NCI-H2227 (cell line): ENCODE results near the gene SYTL3.

Experiments
- DNase-seq: peaks from one replicate; lab custom pipeline; 2025; ENCODE audit not compliant: unreplicated experiment; lab: John Stamatoyannopoulos, UW

SYTL3 gene

DNA sequence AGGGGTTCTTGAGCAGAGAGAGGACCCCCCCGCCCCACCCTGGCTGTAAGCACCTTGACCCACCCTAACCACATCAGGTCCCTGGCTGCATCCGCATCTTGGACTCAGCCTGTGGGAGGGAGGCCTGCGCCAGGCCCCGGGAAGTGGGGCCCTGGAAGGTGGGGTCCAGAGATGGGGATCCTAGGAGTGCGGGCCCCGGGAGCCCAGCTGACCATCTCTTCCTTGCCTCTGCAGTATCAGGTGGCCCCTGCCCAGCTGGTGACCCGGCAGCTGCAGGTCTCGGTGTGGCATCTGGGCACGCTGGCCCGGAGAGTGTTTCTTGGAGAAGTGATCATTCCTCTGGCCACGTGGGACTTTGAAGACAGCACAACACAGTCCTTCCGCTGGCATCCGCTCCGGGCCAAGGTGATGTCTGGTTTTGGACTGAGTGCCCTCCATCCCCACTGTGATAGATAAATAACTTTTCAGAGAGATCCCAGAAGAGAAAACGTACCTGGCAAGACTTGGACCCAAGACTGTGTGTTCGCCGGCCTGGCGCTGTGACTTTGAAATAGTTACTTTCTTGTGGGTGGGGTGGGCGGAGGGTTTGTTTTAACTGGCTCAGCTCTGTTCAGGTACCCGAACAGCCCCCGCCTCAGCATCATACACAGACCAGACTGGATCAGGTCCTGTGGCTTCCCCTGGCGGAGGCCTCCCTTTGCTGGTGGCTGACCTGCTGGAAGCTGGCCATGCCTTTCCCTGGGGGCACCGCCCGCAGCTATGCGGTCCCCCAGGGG, 107.3 kb downstream of the SYTL3 start:
- DNase-seq, result no peak

DNA sequence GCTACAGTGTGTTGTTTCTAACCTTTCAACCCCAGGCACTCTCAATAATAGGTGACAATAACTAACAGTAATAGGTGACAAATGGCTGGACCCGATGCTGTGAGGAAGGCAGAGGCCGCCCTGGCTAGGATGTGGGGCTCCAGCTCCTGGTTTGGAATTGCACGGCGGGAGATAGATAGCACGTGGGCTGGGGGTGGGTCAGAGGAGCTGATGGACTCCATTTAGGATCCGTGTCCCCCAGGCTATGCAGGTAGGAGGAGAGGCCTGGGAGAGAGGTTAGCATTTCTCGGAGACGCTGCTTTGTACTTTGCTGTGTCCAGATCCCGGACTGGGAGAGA, 107.9 kb downstream of the SYTL3 start:
- no peak for DNase-seq

- DNase-seq, result peak; percentile 31
Observed at GRCh38 chr6:158758451-158758860, 108.6 kb downstream of the SYTL3 start.

GRCh38 chr6:158758941-158759479, 109.2 kb downstream of the SYTL3 start:
- no peak for DNase-seq

DNA sequence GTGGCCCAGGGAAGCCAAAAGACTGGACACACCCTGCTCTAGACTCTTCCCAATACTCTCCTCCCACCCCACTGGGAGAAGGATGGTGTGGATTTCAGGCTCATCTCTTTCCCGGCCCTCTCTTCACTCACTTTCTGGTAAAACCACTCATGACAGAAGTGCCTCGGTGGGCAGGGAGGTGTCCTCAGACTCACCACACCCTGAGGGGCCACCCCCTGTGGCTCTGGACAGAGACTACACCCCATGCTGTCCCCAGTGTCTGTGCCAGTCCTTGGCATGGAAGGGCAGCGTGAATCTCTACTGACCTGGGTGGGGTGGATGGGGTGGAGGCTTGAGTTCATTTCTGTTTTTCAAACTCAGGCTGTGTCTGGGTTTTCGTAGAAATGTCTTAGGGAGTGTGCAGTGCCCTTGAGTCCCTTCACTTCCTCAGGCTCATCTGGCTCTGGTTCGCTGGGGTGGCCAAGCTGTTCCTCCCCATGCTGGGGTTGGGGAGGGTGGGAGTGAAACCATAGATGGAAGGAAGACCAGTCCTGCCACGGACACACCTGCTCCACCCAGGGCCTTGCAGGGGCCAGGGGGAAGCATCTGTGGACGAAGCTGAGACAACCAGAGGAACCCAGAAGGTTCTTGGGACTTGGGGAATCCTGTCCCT, 110.2 kb downstream of the SYTL3 start:
- no peak for DNase-seq

GRCh38 chr6:158760618-158761250, 110.9 kb downstream of the SYTL3 start:
- DNase-seq, result no peak

DNA sequence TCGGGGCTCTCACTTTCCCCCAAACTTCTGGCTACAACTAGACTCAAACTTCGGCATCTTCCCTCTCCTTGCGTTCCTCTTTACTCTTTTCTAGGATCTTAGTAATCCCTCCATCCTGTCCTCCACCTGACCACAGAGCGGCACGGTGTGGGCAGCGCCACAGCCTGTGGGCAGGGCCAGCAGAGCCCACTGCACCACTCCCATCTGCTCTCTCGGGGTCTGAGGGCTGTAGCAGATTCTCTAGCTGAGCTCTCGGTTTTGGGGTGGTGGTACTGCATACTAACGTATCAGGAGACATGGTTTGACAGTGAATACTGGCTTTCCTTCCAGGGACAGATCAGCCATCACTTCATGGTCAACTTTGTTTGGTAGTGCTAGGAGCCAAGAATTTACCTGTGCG, 111.9 kb downstream of the SYTL3 start:
- no peak for DNase-seq

- no peak for DNase-seq
Observed at GRCh38 chr6:158762787-158763433, 113.1 kb downstream of the SYTL3 start.

- DNase-seq, result no peak
Observed at GRCh38 chr6:158763434-158764182, 113.8 kb downstream of the SYTL3 start.

GRCh38 chr6:158764183-158764849, 114.5 kb downstream of the SYTL3 start:
- no peak for DNase-seq

GRCh38 chr6:158764926-158765325, 115.1 kb downstream of the SYTL3 start:
- no peak for DNase-seq

DNA sequence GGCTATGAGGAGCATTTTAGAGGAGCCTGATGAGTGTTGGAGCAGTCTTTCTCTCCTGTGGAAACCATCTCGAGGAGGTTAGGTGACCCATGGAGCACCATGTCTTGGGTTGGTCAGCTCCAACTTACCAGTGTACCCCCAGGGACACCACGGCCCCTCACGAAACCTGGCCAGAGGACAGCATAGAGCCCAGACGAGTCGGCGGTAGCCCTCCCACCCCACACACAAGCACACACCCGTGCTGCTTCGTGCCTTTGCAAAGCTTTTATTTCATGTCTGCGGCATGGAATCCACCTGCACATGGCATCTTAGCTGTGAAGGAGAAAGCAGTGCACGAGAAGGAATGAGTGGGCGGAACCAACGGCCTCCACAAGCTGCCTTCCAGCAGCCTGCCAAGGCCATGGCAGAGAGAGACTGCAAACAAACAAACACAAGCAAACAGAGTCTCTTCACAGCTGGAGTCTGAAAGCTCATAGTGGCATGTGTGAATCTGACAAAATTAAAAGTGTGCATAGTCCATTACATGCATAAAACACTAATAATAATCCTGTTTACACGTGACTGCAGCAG, 115.7 kb downstream of the SYTL3 start:
- no peak for DNase-seq

GRCh38 chr6:158766621-158767455, 117.0 kb downstream of the SYTL3 start:
- DNase-seq, result no peak

GRCh38 chr6:158767709-158768108, 117.9 kb downstream of the SYTL3 start:
- no peak for DNase-seq

DNA sequence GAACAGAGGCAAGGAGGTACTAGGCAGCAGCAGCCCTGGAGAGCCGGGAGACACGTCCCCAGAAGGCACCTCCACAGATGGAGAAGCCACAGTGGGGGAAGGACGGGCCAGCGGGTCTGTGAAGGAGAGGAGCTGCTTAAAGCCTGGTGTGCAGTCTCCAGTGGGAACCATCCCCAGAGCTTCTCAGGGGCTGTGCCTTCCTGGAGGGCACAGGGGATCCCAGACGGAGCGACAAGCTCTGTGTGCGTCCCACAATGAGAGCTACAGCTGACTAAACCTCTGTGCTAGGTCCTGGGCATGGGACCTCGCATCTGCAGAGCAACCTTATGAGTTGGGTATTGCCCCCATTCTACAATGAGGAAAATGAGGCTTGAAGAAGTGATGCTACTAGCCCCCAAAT, 118.6 kb downstream of the SYTL3 start:
- no peak for DNase-seq

DNA sequence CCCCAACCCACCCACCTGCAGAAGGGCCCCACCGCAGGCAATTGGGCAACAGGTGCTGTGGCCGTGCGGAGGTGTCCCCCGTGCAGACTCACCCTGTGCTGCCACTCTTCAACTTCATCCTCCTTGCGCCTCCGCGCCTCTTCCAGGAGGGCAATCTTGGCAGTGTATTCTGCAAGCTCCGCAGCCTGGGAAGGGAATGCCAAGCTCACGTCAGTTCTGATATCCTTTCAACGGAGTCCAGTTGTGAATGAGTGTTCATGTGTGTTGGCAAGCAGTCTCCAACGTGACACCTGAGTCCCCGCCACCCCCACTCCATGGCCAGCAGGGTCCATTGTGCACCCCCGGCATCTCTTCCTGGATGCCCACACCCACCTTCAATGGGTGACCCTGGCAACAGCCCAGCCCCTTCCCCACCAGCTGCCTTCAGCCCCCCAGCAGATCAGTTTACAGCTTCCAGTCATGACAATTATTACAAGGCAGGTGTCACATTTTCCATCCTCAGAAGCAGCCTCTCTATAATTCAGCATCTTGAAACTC, 119.4 kb downstream of the SYTL3 start:
- DNase-seq, result no peak

DNA sequence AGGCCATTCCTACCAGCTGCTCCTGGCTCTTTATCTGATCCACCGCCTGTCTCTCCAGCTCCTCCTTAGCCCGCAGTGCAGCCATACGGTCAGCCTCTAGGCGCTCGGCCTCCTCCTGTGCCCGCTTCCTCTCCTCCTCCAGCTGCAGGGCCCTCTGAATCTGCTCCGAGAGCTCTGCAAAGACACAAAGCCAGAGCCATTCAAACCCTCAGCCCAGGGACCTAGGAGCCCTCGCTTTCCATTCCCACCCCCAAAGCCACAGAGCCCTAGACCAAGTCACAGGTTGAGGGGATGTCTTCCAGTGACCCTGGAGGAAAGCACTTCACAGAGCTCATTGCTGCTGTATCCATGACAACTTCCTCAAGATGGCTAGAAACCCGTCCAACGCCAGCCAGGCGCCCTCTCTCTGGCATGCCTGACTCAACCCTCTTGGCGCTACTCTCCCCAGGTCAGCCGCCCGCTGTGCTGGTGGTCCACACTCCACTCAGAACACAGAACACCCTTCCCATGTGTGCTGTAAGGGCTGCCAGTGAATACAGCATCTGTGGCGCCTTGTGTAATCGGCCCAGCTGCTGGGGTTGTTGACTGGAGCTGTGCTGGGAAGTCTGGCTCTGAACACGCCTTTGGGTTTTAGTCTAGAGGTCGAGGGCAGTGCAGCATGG, 120.0 kb downstream of the SYTL3 start:
- DNase-seq, result peak; percentile 55
